WTC11 (cell line): Measurements from ENCODE around the gene POC1A.

Experiments used
- CTCF ChIP-seq: fragments of 200-600 bp; IDR thresholded peaks from 2 replicates; pipeline ENCODE4 v1.8.0; 2022; ENCODE audit warnings: antibody characterized with exemption
- IRF2 ChIP-seq: sonication (generic); formaldehyde crosslinking; IDR thresholded peaks from 2 replicates; pipeline ENCODE4 v1.8.0; 2022; ENCODE audit warnings: low read depth, missing genetic modification reagents, borderline replicate concordance
- JUN ChIP-seq: sonication (generic); formaldehyde crosslinking; IDR thresholded peaks from 2 replicates; pipeline ENCODE4 v1.8.0; 2023; ENCODE audit warnings: mild to moderate bottlenecking, missing genetic modification reagents
- NFE2L1 ChIP-seq: sonication (generic); formaldehyde crosslinking; IDR thresholded peaks from 2 replicates; pipeline ENCODE4 v1.8.1; 2023; ENCODE audit warnings: missing genetic modification reagents
- NFYB ChIP-seq: sonication (generic); formaldehyde crosslinking; conservative IDR thresholded peaks from 2 replicates; pipeline ENCODE4 v1.8.0; 2022; ENCODE audit warnings: low read depth, missing genetic modification reagents
- SMAD3 ChIP-seq: sonication (generic); formaldehyde crosslinking; IDR thresholded peaks from 2 replicates; pipeline ENCODE4 v1.8.0; 2022; ENCODE audit warnings: missing genetic modification reagents, mild to moderate bottlenecking, borderline replicate concordance
- SP1 ChIP-seq: sonication (generic); formaldehyde crosslinking; conservative IDR thresholded peaks from 2 replicates; pipeline ENCODE4 v1.8.1; 2022; ENCODE audit warnings: missing genetic modification reagents
- TF ChIP-seq, protein P1 (sequence below): sonication (generic); formaldehyde crosslinking; conservative IDR thresholded peaks from 2 replicates; pipeline ENCODE4 v1.8.1; 2022; ENCODE audit warnings: mild to moderate bottlenecking, missing genetic modification reagents
- TF ChIP-seq, protein P2 (sequence below): sonication (generic); formaldehyde crosslinking; IDR thresholded peaks from 2 replicates; pipeline ENCODE4 v1.8.1; 2022; ENCODE audit warnings: missing genetic modification reagents, borderline replicate concordance
- TF ChIP-seq, protein P3 (sequence below): sonication (generic); formaldehyde crosslinking; IDR thresholded peaks from 2 replicates; pipeline ENCODE4 v1.8.1; 2023; ENCODE audit warnings: mild to moderate bottlenecking, missing genetic modification reagents, moderate library complexity

DNA sequence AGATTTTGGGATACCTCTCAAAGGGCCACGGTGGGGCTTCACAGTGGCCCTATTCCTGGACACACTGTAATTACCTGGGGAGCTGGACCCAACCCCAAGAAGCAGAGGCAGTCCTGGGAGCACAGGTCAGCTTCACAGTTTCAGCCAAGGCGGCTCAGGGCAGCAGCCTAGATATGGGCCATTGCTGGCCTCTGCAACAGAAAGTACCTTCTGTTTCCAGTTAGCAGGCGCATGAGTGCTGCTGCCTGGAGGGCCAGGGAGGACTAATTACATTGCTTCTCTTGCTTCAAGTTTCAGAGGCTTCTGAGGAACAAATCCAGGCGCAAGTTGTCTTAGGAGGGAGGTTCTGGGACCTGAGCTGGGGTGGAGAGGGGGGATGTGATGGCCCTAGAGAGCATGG is 84.4 kb downstream of the POC1A start:
- TF ChIP-seq JUN = no peak
- TF ChIP-seq NFE2L1 (CRISPR knock-in tag) = no peak
- TF ChIP-seq CTCF = no peak
- TF ChIP-seq SP1 (CRISPR knock-in tag) = no peak
- no peak for TF ChIP-seq IRF2
- TF ChIP-seq, protein P1, sequence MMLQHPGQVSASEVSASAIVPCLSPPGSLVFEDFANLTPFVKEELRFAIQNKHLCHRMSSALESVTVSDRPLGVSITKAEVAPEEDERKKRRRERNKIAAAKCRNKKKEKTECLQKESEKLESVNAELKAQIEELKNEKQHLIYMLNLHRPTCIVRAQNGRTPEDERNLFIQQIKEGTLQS = no peak
- no peak for TF ChIP-seq NFYB (CRISPR knock-in tag)
- TF ChIP-seq, protein P2, sequence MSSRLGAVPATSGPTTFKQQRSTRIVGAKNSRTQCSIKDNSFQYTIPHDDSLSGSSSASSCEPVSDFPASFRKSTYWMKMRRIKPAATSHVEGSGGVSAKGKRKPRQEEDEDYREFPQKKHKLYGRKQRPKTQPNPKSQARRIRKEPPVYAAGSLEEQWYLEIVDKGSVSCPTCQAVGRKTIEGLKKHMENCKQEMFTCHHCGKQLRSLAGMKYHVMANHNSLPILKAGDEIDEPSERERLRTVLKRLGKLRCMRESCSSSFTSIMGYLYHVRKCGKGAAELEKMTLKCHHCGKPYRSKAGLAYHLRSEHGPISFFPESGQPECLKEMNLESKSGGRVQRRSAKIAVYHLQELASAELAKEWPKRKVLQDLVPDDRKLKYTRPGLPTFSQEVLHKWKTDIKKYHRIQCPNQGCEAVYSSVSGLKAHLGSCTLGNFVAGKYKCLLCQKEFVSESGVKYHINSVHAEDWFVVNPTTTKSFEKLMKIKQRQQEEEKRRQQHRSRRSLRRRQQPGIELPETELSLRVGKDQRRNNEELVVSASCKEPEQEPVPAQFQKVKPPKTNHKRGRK (CRISPR knock-in tag) = no peak
- TF ChIP-seq, protein P3, sequence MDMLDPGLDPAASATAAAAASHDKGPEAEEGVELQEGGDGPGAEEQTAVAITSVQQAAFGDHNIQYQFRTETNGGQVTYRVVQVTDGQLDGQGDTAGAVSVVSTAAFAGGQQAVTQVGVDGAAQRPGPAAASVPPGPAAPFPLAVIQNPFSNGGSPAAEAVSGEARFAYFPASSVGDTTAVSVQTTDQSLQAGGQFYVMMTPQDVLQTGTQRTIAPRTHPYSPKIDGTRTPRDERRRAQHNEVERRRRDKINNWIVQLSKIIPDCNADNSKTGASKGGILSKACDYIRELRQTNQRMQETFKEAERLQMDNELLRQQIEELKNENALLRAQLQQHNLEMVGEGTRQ (CRISPR knock-in tag) = no peak
- no peak for TF ChIP-seq SMAD3 (CRISPR knock-in tag)
